Measurements from ENCODE around the gene NNT.
"Not testable (repeated sequence)": the region's sequence is repeated elsewhere in the genome, so short reads cannot be mapped to it uniquely, and the experiment has no call there.

Gene NNT

GRCh38 chr5:43602461-43603343, at the start of gene NNT:
Gene NNT, plus strand, starts transcription at chr5:43603180. Its CDS starts 6,016 bp downstream, at chr5:43609196.
- no peak for DNase-seq (ENCODE audit: low read depth)
- TF ChIP-seq CTCF (IDR thresholded peaks at IDR 0.05; ENCODE audit: control insufficient read depth, extremely low read depth, insufficient read depth): no peak
- H3K4me3 ChIP-seq (ENCODE audit: low read depth, low read length): no peak within 1 kb of the TSS

- H3K4me3 ChIP-seq (ENCODE audit: low read depth, low read length): no peak overlapping the region
- TF ChIP-seq CTCF (IDR thresholded peaks at IDR 0.05; ENCODE audit: control insufficient read depth, extremely low read depth, insufficient read depth): no peak
- no peak for DNase-seq (ENCODE audit: low read depth)
Observed at GRCh38 chr5:43553381-43553780, 49.6 kb upstream of the NNT start.

DNA sequence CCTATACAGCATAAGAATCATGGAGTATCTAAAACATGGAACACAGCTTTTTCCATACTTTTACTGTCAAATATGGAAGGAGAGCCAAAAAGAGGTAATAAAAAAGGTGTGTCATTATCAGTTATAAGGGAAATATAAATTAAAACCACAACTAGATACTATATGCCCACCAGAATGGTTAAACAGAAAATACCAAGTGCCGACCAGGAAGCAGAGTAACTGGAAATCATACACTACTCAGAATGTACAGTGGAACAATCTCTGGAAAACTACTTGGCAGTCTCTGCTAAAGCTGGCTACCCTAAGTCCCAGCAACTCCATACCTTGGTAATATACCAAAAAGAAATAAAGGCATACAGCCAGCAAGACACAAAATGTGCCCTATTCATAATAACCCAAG, 48.5 kb upstream of the NNT start:
- H3K4me3 ChIP-seq (ENCODE audit: low read depth, low read length): no peak overlapping the region
- DNase-seq (ENCODE audit: low read depth): no peak
- no peak for TF ChIP-seq CTCF (IDR thresholded peaks at IDR 0.05; ENCODE audit: control insufficient read depth, extremely low read depth, insufficient read depth)

GRCh38 chr5:43555895-43556606, 46.9 kb upstream of the NNT start:
- peak overlapping the region; percentile 65 for H3K4me3 ChIP-seq (ENCODE audit: low read depth, low read length)
- TF ChIP-seq CTCF (IDR thresholded peaks at IDR 0.05; ENCODE audit: control insufficient read depth, extremely low read depth, insufficient read depth): 0 out of 2 replicates have a peak, but pooled peaks have one; percentile 9
- no peak for DNase-seq (ENCODE audit: low read depth)

DNA sequence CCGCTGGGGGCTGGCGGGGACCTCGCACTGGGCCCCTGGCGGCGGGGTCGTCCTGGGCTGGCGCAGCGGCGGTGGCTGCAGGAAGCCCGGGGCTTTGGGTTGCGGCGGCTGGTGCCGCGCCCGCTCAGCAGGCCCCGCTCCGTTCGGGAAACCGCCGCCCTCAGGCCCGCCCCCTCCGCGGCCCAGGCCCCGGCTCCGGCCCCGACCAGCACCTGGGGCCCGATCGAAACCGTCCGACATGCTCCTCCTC, 46.4 kb upstream of the NNT start:
- DNase-seq (ENCODE audit: low read depth): not testable (repeated sequence)
- H3K4me3 ChIP-seq (ENCODE audit: low read depth, low read length): peak overlapping the region; percentile 65

DNA sequence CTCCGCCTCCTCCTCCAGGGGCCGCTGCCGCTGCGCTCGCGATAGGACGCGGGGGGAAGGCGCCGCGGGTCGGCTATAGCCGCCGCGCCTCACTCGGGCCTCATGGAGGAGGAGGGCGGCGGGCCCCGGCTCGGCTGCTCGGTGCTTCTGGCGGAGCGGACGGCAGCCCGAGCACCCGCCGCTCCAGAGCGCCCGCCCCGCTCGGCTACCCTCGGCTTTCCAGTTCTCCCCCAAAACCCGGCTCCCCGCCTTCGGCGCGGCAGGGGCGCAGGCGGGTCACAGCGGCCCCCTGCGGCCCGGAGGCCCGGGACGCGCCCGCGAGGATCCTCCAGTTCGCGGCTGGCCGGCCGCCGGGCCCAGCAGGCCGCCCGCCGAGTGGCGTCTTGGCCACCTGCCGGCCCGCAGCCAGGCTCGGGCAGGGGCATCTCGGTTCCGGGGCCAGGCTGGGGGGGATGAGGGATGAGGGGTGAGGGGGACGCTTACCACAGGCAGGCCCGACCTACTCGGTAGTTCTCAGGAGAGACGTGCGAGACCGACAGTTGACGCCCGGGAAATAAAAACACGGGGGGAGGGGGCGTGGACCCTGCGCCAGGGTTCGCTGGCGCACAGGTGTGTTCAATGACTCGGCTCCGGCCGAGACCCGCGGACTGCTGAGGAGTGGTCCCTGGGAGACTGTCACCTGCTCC, 46.0 kb upstream of the NNT start, which contains the start of gene PAIP1:
Gene PAIP1 (minus strand): TSS at position 221 of the 686 bp plus-strand sequence. CDS start 231 bp downstream, outside the sequence.
- peak; percentile 64 for TF ChIP-seq CTCF (IDR thresholded peaks at IDR 0.05; ENCODE audit: control insufficient read depth, extremely low read depth, insufficient read depth)
- DNase-seq (ENCODE audit: low read depth): peak; percentile 58

GRCh38 chr5:43560128-43560527, 42.9 kb upstream of the NNT start:
- TF ChIP-seq CTCF (IDR thresholded peaks at IDR 0.05; ENCODE audit: control insufficient read depth, extremely low read depth, insufficient read depth): no peak
- no peak overlapping the region for H3K4me3 ChIP-seq (ENCODE audit: low read depth, low read length)
- DNase-seq (ENCODE audit: low read depth): no peak

More for the DNA sequence above, 46.0 kb upstream of the NNT start, which contains the start of gene PAIP1:
- H3K4me3 ChIP-seq (ENCODE audit: low read depth, low read length): peak within 1 kb of the TSS; percentile 65
